H9 (cell line): ENCODE measurements around the gene FOXD1. TPM values are rescaled to one million over a fixed set of nuclear protein-coding genes. Genes with fewer than 3 reads are reported as not detected.

Source experiments
- DNase-seq: peaks from one replicate; pipeline ENCODE4 v3.0.0-alpha.2; 2017
- H2AFZ ChIP-seq: one replicate; pipeline ENCODE4 v1.6.1; 2013; ENCODE audit warnings: mild to moderate bottlenecking, low read length, control low read depth, moderate library complexity
- H2AK5ac ChIP-seq: 2 replicates; pipeline ENCODE4 v1.6.1; 2013; ENCODE audit warnings: low read length, control low read depth, mixed read lengths; ENCODE audit not compliant: insufficient read length
- H2BK120ac ChIP-seq: one replicate; pipeline ENCODE4 v1.6.1; 2013; ENCODE audit warnings: low read depth, mild to moderate bottlenecking, low read length, control low read depth, inconsistent platforms; ENCODE audit not compliant: poor library complexity, severe bottlenecking
- H2BK12ac ChIP-seq: 2 replicates; pipeline ENCODE4 v1.6.1; 2013; ENCODE audit warnings: low read length, control low read depth, mixed read lengths, low read depth; ENCODE audit not compliant: insufficient read length
- H2BK15ac ChIP-seq: 2 replicates; pipeline ENCODE4 v1.6.1; 2013; ENCODE audit warnings: low read depth, low read length, control low read depth
- H2BK20ac ChIP-seq: one replicate; pipeline ENCODE4 v1.6.1; 2013; ENCODE audit warnings: low read depth, mild to moderate bottlenecking, low read length, control low read depth, inconsistent platforms; ENCODE audit not compliant: poor library complexity, severe bottlenecking
- H2BK5ac ChIP-seq: 2 replicates; pipeline ENCODE4 v1.6.1; 2013; ENCODE audit warnings: low read length, control low read depth, mixed read lengths; ENCODE audit not compliant: insufficient read length
- H3K14ac ChIP-seq: 2 replicates; pipeline ENCODE4 v1.6.1; 2013; ENCODE audit warnings: low read length, control low read depth; ENCODE audit not compliant: insufficient read depth
- H3K18ac ChIP-seq: 2 replicates; pipeline ENCODE4 v1.6.1; 2013; ENCODE audit warnings: low read depth, mild to moderate bottlenecking, mixed read lengths, low read length, control low read depth; ENCODE audit not compliant: insufficient read length
- H3K23ac ChIP-seq: 2 replicates; pipeline ENCODE4 v1.6.1; 2013; ENCODE audit warnings: low read length, control low read depth, mixed read lengths, low read depth; ENCODE audit not compliant: insufficient read length
- H3K23me2 ChIP-seq: 2 replicates; pipeline ENCODE4 v1.6.1; 2013; ENCODE audit warnings: low read depth, mild to moderate bottlenecking, mixed read lengths, low read length, control low read depth; ENCODE audit not compliant: insufficient read length, poor library complexity, severe bottlenecking
- H3K27ac ChIP-seq: 2 replicates; pipeline ENCODE4 v1.5.1; 2013; ENCODE audit warnings: low read length, control low read depth, mixed read lengths, low read depth; ENCODE audit not compliant: insufficient read length
- H3K27me3 ChIP-seq: 2 replicates; pipeline ENCODE4 v1.6.1; 2013; ENCODE audit warnings: low read length, control low read depth, inconsistent platforms; ENCODE audit not compliant: insufficient read depth
- H3K4ac ChIP-seq: 2 replicates; pipeline ENCODE4 v1.6.1; 2013; ENCODE audit warnings: low read depth, mild to moderate bottlenecking, control low read depth, inconsistent platforms, low read length, moderate library complexity
- H3K4me1 ChIP-seq: 2 replicates; pipeline ENCODE4 v1.6.1; 2013; ENCODE audit warnings: low read length, control low read depth, inconsistent platforms; ENCODE audit not compliant: insufficient read depth
- H3K4me2 ChIP-seq: 2 replicates; pipeline ENCODE4 v1.6.1; 2013; ENCODE audit warnings: low read length, control low read depth, mixed read lengths; ENCODE audit not compliant: insufficient read length, insufficient read depth
- H3K56ac ChIP-seq: 2 replicates; pipeline ENCODE4 v1.6.1; 2013; ENCODE audit warnings: low read depth, mild to moderate bottlenecking, mixed read lengths, low read length, control low read depth; ENCODE audit not compliant: insufficient read length
- H3K79me1 ChIP-seq: 2 replicates; pipeline ENCODE4 v1.6.1; 2013; ENCODE audit warnings: low read depth, mild to moderate bottlenecking, moderate library complexity, low read length, control low read depth, inconsistent platforms; ENCODE audit not compliant: insufficient read depth, poor library complexity, severe bottlenecking
- H3K79me2 ChIP-seq: 2 replicates; pipeline ENCODE4 v1.6.1; 2013; ENCODE audit warnings: low read length, control low read depth, inconsistent platforms; ENCODE audit not compliant: insufficient read depth
- H3K9ac ChIP-seq: 2 replicates; pipeline ENCODE4 v1.6.1; 2013; ENCODE audit warnings: low read length, control low read depth, mixed read lengths; ENCODE audit not compliant: insufficient read length; ENCODE audit errors: extremely low read depth
- H3K9me3 ChIP-seq: one replicate; pipeline ENCODE4 v1.6.1; 2013; ENCODE audit warnings: low read depth, low read length, inconsistent platforms; ENCODE audit not compliant: control insufficient read depth
- H3T11ph ChIP-seq: one replicate; pipeline ENCODE4 v1.6.1; 2013; ENCODE audit warnings: mild to moderate bottlenecking, low read length, control low read depth, inconsistent platforms
- H4K20me1 ChIP-seq: one replicate; pipeline ENCODE4 v1.6.1; 2013; ENCODE audit not compliant: control insufficient read depth, insufficient read length, insufficient read depth
- H4K5ac ChIP-seq: 2 replicates; pipeline ENCODE4 v1.6.1; 2013; ENCODE audit warnings: low read depth, mild to moderate bottlenecking, mixed read lengths, low read length, control low read depth; ENCODE audit not compliant: insufficient read length
- H4K8ac ChIP-seq: replicated peaks from 2 replicates; pipeline ENCODE4 v1.6.1; 2013; ENCODE audit warnings: low read length, control low read depth, mixed read lengths, low read depth; ENCODE audit not compliant: insufficient read length
- H4K91ac ChIP-seq: 2 replicates; pipeline ENCODE4 v1.6.1; 2013; ENCODE audit warnings: low read depth, mild to moderate bottlenecking, moderate library complexity, mixed read lengths, low read length, control low read depth; ENCODE audit not compliant: insufficient read length
- H3K27ac Mint-ChIP-seq, 3 experiments: 2 replicates in 2 of 3; 3 replicates in 1 of 3; pipeline ENCODE4 v1.8.0; 2020 to 2021; ENCODE audit warnings: mixed read lengths in 3 of 3, mild to moderate bottlenecking in 1 of 3, moderate library complexity in 1 of 3
- H3K27me3 Mint-ChIP-seq: 2 replicates; pipeline ENCODE4 v1.8.0; 2021; ENCODE audit warnings: low read depth, mild to moderate bottlenecking, moderate library complexity, mixed read lengths
- H3K36me3 Mint-ChIP-seq, 3 experiments: 2 replicates in 2 of 3; 3 replicates in 1 of 3; pipeline ENCODE4 v1.8.0; 2020 to 2021; ENCODE audit warnings: low read depth in 3 of 3, mixed read lengths in 3 of 3; ENCODE audit not compliant: insufficient read depth in 1 of 3
- H3K4me1 Mint-ChIP-seq, 2 experiments: 2 replicates each; pipeline ENCODE4 v1.8.0; 2020; ENCODE audit warnings: mixed read lengths in 2 of 2
- H3K4me3 Mint-ChIP-seq, 2 experiments: 2 replicates in 1 of 2; 3 replicates in 1 of 2; pipeline ENCODE4 v1.8.0; 2020 to 2021; ENCODE audit warnings: mild to moderate bottlenecking in 2 of 2, mixed read lengths in 2 of 2, moderate library complexity in 1 of 2
- H3K9me3 Mint-ChIP-seq, 2 experiments: 2 replicates in 1 of 2; 3 replicates in 1 of 2; pipeline ENCODE4 v1.8.0; 2020; ENCODE audit warnings: mild to moderate bottlenecking in 2 of 2, mixed read lengths in 2 of 2, moderate library complexity in 1 of 2
- WGBS: extraction: QIAGEN DNeasy Blood & Tissue Kit; methylation state at CpG from one replicate; pipeline ENCODE4 v1.1.7; 2013; ENCODE audit warnings: missing lambda C conversion rate, low lambda C conversion rate, mixed read lengths; ENCODE audit not compliant: insufficient read length; ENCODE audit errors: extremely low coverage; 5-methylcytosine and 5-hydroxymethylcytosine counted together
- total RNA-seq: library from RNA; stranded (reverse); gene quantifications from 2 replicates; pipeline ENCODE4 v1.2.1, GENCODE V29; 2021
- TF ChIP-seq, protein P1 (sequence below): fragments of 200-600 bp; sonication (generic); conservative IDR thresholded peaks from 3 replicates; pipeline ENCODE4 v1.8.0; 2021; ENCODE audit warnings: antibody characterized with exemption, mild to moderate bottlenecking

Gene FOXD1
- total RNA-seq, 1 experiment from 2014 or later, result 0.20 TPM

DNA sequence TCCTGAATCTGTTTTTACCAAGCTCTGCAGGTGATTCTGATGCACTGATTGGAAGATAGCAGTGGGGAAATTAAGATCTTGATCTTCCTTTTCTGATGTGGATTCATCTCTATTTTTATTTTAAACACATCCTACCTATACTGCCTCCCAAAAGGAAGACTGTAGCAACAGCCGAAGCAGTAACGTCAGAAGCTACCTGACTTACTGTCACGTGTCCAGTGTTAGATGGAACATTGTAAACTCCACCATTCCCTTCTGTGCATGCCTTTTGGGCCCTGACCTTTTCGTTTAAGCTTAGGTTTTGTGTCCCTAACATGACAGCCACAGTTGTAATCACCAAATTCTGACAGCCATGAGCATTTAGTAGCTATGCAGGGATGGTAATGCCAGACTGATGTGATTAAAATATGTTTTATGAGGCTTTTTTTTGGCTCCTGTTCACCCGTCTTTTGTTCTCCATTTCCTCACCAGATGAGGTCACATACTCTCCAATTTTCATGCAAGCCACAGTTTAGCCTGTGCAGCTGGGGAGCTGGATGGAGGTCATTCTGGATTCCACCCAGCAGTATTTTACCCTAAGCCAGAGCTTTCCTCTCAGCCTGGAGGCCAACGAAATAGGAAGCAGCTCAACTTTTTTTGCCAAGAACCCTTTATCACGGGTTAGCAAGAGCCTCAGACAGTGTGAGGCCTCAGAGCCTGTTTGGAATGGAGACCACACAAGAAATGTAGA is 15.6 kb upstream of the FOXD1 start:
- Histone ChIP-seq H2AFZ (no peak overlapping the region), H3K79me1 (no peaks in the 10 kb centered on the region), H2AK5ac (no peak overlapping the region), H2BK120ac (no peak overlapping the region), H3T11ph (no peak overlapping the region), H3K14ac (no peak overlapping the region), H3K79me2 (no peaks in the 10 kb centered on the region), H3K4me1 (no peaks in the 10 kb centered on the region; the same call in 1 of the 2 replicates), H3K4ac (no peak overlapping the region), H3K18ac (no peak overlapping the region), H3K4me2 (no peak overlapping the region), H2BK12ac (no peak overlapping the region), H4K5ac (no peak overlapping the region), H3K23me2 (no peaks in the 10 kb centered on the region), H4K20me1 (no peaks in the 10 kb centered on the region), H2BK15ac (no peak overlapping the region), H4K91ac (no peak overlapping the region), H3K27ac (no peak overlapping the region), H3K56ac (no peak overlapping the region), H3K23ac (no peak overlapping the region), H2BK20ac (no peak overlapping the region), H4K8ac (no peak overlapping the region), H3K9ac (no peak overlapping the region), H2BK5ac (no peak overlapping the region), H3K9me3 (no peaks in the 10 kb centered on the region), H3K27me3 (no peaks in the 10 kb centered on the region)
- peaks cover 0 to 16% (median 2%) of the 10 kb centered on the region in 3 experiments; a peak in 4 of 7 replicates for H3K36me3 Mint-ChIP-seq
- H3K27me3 Mint-ChIP-seq, result no peaks in the 10 kb centered on the region; the same call in 1 of the 2 replicates
- no peak overlapping the region for H3K27ac Mint-ChIP-seq
- TF ChIP-seq, protein P1, sequence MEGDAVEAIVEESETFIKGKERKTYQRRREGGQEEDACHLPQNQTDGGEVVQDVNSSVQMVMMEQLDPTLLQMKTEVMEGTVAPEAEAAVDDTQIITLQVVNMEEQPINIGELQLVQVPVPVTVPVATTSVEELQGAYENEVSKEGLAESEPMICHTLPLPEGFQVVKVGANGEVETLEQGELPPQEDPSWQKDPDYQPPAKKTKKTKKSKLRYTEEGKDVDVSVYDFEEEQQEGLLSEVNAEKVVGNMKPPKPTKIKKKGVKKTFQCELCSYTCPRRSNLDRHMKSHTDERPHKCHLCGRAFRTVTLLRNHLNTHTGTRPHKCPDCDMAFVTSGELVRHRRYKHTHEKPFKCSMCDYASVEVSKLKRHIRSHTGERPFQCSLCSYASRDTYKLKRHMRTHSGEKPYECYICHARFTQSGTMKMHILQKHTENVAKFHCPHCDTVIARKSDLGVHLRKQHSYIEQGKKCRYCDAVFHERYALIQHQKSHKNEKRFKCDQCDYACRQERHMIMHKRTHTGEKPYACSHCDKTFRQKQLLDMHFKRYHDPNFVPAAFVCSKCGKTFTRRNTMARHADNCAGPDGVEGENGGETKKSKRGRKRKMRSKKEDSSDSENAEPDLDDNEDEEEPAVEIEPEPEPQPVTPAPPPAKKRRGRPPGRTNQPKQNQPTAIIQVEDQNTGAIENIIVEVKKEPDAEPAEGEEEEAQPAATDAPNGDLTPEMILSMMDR, result no peak
- no peak overlapping the region for H3K4me3 Mint-ChIP-seq
- H3K9me3 Mint-ChIP-seq, result peaks cover 15 to 19% of the 10 kb centered on the region in 2 experiments
- DNase-seq, result no peak
- peaks cover 41 to 42% of the 10 kb centered on the region in 2 experiments for H3K4me1 Mint-ChIP-seq
- WGBS, result no CpG with 5 or more reads among the region's 7 CpGs
